Fibroblast of the conjunctiva (primary cell): Measurements from ENCODE around the gene TMC2.

Experiments
- DNase-seq: peaks from one replicate; pipeline ENCODE4 v3.0.0-alpha.2; 2010; ENCODE audit warnings: low read depth

The TMC2 gene

DNA sequence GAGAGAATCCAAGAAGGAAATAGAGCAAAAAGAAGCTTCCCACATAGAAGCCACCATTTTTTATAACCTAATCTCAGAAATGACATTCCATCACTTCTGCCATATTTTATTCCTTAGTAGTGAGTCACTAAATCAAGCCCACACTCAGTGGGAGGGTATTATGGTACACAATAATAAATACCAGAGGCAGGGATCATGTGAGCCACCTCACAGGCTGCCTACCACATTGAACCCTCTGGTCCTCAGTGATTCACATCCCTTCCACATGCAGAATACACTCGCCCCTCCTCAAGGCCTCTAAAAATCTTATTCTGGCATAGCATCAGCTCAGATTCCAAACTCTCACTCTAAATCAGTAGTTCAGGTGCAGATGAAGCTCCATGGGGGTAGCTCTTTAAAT is 49.4 kb downstream of the TMC2 start:
- DNase-seq, result no peak

DNA sequence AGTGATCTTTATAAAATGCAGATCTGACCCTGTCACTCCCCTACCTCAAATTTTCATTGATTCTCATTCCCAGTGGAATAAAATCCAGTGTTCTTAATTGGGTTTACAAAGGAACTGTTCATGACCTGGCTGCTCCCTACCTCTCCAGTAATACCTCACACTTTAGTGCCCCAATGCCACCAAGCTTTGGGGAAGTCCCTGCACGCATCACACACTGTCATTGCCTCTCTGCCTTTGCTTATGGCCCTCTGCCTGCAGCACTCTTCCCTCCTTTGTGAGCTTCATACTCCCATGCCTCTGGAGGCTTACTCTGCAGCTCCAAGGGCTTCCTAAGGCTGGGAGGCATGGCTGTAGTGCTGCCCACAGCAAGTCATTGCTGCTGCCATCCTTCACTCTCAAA is 57.4 kb downstream of the TMC2 start:
- DNase-seq, result no peak

DNA sequence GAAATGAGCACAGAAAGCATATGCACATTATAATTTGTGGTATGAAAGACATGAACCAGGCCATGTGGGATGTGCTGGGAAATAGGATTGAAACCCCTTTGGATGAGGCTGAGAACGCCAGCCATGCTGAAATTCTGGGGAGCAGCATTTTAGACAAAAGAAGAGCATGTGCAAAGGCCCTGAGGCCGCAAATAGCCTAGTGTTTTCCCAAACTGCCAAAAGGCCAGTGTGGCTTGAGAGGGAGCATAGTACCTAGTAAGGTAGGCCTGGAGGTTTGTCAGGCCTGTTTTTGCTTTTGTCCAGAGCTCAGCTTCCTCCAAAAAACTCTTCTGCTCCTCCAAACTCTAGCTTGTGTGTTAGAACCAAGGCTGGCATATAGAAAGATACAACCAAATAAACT is 58.7 kb downstream of the TMC2 start:
- no peak for DNase-seq

DNA sequence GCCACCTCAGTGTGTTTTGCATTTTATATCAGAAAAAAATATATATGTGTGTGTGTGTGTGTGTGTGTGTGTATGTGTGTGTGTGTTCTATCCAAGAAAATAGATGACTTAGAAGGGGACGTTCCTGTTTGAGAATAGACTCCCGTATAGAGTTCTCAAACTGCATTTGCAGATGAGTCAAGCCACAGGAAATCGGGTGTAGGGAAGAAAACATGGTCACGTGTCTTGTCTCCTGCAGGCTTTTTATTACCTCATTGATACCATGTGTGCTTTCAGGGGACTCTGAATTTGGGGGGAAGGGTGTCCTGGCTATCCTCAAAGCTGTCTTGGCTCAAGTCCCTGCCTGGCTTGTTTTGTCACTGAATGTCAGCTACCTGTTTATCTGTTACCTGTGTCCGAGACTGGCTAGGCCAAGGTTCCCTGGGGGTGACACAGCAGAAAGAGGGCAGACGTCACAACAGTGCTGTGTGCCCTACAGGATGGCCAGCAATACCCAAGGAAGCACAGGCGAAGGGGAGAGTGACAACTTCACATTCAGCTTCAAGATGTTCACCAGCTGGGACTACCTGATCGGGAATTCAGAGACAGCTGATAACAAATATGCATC is 60.4 kb downstream of the TMC2 start:
- no peak for DNase-seq

DNA sequence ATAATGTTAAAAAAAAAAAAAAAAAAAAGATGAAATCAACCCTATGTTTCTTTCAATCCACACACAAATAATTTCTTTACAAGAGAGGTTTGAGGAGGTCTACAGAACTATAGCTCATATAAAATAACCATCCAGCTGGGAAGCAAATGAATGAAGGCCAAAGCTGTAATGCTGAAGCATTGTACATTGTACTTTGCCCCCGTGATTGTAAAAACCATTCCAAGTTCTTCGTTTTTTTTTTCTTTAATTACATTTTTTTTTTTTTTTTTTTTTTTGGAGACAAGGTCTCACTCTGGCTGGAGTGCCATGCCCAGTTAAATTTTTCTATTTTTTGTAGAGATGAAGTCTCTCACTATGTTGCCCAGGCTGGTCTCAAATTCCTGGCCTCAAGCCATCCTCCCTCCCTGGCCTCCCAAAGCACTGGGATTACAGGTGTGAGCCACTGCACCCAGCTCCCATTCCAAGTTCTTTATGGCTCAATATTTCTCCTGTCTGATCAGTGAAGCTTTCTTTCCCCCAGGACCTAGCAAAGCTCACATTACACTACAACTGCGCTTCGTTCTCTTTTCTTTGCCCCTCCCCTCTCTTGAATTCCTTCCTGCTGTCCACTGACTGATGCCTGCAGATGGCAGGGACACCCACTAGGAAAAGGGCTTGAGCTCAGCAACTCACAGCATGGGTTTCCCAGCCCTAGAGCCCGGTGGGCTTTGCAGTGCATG is 63.1 kb downstream of the TMC2 start:
- DNase-seq, result no peak

DNA sequence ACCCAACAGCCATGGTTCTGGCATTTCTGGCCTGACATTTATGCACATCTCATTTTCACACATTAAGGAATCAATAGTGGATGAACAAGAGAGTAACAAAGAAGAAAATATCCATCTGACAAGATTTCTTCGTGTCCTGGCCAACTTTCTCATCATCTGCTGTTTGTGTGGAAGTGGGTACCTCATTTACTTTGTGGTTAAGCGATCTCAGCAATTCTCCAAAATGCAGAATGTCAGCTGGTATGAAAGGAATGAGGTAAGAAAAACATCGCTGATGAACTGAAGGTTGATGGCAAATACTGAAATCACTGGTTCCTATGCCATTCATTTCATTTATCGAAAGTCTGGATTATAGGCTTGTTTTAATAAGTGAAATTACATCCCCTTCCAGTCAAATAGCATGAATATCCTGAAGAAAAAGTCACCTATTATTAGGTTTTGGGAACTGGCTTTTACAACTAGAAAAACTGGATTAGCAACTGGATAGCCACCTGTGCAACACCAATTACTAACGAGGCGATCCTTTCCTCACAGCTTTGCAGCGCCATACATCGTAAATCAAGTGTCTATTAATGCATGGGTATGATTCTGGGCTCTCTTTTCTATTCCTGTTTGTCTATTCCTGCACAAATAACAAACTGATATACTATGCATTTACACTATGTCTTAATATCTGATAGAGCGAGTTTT is 65.8 kb downstream of the TMC2 start:
- no peak for DNase-seq

DNA sequence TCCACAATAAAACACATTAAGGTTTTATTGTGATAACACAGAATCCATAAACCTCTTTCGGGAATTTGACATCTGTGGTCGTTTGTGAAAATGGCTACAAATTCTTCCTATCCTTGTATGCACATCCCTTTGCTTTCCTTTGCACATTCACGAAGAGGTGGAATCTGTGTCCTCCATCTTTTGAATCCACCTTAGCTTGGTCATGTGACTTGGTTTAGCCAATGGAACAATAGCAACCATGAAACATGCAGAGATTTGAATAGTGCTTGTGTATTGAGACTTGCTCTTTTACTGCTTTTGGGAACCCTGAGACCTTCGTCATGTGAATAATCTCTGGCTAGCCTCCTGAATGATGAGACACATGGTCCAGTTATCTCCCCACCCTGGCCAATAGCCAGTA is 66.4 kb downstream of the TMC2 start:
- DNase-seq, result no peak

DNA sequence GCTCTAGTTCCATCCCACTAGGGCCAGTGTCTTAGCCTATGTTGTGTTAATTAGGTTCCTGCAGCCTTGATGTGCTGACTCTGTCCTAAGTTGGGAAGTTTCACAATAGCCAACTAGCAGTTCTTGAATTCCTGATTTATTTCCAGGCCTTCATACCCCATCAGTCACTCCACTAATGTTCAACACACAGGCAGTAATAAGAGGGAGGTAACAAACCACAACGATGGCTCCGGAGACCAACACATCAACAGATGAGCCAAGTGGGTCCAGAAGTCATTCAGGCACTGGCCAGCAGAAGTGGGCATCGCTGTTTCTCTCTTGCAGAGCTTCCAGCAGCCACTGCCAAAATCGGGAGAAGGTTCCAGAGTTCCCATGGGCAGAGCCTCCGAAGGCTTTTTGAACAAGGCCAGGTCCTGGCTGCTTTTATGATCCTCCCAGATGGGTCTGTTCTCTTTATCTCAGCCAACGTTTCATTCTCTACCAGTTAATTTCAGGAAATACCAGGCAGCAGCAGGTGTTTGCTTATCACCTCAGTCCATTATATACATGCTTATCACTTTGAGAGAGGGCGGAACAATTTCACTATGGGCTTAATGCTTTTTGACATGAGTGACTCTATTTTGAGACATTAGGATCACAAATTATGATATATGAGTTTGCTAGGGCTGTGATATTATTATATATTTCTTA is 67.6 kb downstream of the TMC2 start:
- no peak for DNase-seq

DNA sequence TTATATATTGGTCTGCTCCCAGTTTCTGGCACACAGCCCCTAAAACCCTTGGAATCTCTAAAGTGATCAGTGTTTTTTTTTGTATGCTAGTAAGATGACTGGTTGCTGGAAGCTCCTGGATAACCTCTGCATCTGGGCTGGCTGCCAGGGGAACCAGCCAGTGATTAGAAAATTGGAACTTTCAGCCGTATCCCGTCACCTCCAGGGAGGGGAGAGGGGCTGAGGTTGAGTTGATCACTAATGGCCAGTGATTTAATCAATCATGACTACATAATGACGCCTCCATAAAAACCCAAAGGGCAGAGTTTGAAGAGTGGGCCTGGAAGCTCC is 68.1 kb downstream of the TMC2 start:
- DNase-seq, result no peak

DNA sequence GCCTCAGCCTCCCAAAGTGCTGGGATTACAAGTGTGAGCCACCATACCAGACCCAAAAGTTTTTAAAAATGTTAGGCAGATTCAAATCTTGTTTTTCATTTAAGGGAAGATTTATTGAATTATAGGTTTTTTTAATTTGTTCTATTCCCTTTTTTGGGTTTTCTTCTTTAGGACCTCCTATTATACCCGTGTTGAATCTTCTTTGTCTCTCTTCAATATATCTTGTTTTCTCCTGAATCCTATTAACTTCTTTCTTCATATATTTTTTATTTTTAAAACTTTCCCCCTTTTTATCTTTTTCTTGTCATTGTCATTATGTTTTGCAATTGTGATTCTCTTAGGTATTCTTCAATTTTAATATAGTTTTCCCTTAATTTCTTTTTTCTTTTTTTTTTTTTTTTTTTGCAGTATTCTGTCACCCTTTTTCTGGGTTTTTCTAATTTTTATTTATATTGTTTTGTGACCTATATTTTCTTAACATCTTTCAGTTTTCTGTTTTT is 70.2 kb downstream of the TMC2 start:
- no peak for DNase-seq

DNA sequence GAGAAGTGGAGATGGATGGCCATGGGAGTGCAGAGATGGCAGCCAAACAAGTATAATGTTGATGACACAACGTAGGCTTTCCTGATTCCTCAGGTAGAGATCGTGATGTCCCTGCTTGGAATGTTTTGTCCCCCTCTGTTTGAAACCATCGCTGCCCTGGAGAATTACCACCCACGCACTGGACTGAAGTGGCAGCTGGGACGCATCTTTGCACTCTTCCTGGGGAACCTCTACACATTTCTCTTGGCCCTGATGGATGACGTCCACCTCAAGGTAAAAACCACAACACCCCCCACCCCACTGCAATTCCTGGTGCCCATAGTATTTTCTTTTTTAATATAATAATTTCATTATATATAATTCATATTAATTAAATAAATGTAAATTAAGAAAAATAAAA is 74.0 kb downstream of the TMC2 start:
- DNase-seq, result no peak

DNA sequence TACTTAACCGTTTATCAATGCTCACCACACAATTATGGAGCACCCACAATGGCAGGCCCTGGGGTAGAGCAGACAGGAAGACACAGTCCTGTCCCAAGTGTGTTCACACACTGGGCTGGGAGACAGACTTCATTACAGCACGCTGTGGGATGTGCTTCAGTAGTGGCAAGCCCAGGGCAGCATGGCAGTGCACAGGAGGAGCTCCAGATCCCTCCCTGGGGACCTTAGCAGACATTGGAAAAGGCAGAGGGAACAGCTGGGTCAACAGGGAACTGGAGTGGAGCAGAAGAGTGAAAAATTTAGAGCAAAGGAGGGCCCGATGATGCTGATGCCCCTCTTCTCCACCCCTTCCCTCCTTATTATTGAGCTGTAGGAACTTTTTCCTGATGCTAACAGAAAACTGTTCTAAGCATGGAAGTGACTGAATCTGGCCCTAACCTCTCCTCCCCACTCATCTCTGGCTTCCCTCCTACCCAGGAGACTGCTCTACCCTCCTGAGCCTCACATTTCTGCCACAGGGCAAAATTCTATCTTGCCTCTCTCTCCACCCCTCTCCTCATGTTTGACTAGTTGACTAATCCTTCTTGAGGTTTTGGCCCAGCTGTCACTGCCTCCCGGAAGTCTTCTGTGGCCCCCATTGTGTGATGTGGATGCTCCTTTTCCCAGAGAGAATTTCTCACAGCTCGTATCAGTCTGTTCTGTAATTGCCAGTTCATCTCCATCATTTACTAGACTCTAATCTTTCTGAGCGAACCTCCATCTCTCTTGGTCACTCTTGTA is 74.8 kb downstream of the TMC2 start:
- DNase-seq, result no peak

DNA sequence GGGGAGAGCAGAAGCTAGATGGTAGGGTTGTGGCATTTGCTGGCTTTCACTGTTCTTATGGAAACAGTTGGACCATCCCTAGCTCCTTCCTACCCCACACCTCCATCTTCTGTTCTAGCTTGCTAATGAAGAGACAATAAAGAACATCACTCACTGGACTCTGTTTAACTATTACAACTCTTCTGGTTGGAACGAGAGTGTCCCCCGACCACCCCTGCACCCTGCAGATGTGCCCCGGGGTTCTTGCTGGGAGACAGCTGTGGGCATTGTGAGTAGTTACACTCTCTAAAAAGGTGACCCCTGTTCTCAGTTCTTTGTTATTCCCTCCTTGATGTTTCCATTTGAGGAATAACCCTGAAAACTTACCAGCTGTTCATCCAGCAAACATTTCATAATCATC is 75.7 kb downstream of the TMC2 start:
- DNase-seq, result no peak

DNA sequence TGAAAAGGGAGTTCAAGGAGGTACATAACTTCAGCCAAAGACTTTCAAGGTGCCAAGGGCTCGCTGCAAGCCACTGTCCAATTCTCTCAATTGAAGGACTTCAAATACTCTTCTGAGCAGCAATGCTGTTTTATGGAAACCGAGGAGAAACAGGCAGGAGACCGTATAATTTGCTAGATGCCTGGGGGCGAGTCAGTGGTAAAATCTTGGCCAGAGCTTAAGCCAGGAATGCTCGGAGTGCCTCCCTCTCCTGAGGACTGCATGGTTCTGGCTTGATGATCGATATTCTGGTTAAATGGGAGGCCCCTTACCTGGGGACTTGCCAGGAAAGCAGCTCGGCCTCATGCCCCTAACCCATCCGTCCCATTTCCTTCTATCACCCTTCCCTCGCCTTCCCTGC is 80.3 kb downstream of the TMC2 start:
- DNase-seq, result no peak

DNA sequence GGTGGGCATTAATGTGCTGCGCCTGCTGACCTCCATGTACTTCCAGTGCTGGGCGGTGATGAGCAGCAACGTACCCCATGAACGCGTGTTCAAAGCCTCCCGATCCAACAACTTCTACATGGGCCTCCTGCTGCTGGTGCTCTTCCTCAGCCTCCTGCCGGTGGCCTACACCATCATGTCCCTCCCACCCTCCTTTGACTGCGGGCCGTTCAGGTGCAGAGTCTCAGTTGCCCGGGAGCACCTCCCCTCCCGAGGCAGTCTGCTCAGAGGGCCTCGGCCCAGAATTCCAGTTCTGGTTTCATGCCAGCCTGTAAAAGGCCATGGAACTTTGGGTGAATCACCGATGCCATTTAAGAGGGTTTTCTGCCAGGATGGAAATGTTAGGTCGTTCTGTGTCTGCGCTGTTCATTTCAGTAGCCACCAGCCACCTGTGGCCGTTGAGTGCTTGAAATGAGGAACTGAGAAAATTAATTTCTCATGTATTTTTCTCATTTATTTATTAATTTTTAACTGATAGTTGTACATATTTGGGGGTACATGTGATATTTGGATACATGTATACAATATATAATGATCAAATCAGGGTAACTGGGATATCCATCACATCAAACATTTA is 80.8 kb downstream of the TMC2 start:
- no peak for DNase-seq

DNA sequence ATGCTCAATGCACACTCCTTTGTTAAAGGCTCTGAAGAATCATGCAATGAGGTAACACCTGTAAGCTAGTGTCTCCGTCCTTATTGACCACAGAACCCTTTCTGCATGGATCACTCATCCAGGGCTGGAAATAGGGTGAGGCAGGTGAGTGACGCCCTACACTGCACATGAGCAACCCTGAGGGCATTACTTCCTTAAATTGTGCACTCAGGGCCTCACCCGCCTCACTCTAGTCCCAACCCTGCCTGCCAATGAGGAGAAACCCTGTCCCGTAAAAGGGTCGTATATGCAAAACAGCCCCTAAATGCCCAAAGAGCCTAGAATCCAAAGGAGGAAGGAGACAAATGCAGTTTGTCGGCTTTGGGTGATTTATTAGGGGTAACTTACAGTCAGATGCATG is 82.4 kb downstream of the TMC2 start:
- DNase-seq, result no peak

DNA sequence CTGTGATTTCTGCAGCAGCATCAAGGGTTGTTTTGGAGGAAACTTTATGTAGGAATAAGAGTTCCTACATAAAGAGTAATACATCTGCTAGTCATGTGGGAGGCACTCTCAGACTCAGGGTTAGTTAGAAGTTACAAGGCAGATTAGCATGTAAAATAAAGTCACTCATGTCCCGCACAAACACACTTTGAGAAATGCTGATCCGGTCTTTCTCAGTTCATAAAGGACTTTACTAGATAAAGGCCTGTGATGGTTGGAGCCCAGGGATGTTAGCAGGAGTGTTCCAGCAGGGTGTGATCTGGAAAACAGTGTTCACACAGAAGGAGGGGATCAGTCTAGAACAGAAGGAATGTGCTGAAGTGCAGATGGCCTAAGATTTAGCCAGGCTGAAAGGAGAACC is 83.0 kb downstream of the TMC2 start:
- DNase-seq, result no peak

DNA sequence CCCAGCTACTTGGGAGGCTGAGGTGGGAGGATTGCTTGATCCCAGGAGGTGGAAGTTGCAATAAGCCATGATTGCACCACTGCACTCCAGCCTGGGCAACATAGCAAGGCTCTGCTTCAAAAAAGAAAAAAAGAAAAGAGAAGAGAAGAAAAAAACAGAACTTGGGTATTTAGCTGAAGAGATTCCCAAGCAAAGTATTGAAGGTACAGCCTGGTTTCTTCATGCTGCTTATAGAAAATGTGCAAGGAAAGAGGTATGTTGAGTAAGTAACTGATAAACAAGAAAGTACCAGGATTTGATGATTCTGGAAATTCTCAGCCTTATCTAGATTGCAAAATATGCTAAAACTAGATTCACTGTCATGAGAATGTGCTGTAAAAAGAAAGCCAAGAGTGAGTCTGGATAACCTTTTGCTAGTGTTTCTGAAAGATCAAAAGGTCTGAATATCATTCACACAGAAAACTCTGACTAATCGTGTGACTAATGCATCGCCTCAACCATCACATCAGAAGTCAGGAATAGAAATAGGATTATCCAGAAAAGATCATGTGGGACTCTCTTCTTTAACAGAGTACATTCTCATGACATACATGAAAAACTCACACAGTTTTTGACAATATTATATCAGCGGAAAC is 83.7 kb downstream of the TMC2 start:
- no peak for DNase-seq

DNA sequence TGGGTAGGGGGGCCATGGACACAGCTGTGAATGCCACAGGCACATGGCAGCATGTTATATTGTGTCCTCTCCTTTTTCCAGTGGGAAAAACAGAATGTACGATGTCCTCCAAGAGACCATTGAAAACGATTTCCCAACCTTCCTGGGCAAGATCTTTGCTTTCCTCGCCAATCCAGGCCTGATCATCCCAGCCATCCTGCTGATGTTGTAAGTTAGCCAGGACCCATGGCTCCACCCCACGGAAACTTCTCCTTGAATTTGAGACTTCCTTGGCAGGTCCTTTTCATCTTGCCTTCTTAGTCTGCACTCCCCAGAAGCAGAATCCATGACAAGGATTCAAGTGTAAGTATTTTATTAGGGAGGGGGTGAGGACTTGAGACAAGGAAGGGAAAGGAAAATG is 87.8 kb downstream of the TMC2 start:
- DNase-seq, result no peak

DNA sequence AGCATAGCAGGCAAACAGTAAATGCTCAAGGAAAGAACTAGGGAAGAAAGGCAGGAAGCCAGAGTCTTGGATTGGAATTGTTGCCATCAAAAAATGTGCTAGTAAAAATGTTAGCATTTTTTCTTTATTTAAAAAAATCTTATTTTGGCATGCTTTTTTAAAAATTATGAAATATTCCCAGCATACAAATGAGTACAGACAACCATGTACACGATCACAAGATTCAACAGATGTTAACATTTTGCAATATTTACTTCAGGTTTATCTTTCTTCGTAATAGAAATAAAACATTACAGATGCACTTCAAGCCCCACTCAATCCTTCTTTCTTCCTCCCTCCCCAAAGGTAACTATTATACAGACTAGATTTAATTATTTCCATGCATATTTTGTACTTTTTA is 88.7 kb downstream of the TMC2 start:
- DNase-seq, result no peak

DNA sequence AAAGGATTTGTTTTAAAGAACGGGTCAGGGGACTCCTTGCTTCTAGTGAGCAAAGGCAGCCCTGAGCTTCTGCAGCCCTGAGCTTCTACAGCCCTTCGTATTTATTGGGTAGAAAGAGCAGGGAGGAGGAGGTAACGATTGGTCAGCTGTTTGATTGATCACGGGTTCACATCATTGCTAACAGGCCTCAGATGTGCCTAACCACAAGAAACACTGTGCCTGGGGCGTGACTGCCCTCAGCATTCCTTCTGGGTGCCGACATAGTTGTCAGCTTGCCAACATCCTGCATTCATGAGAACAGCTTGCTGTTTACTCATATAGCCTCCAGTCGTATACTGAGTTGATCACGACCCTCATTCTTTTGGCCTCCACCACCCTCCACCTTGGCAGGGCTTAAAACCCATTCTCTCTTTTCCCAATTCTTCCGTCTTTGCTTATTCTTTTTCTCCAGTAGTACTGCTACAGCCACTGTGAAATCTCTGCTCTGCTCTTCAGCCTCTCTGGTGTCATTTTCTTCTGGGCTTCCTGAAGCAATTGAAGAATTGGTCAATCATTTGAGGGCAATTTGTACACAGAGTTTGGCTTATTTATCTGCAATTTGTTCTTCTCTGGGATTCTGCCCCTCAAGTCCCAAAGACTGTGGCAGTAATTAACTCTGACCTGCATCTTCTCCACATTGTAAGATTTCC is 90.6 kb downstream of the TMC2 start:
- peak; percentile 23 for DNase-seq
